Erythroblast (primary cell): ENCODE data around the gene POU6F2.

ENCODE experiments used
- GATA1 ChIP-seq: IDR thresholded peaks from 2 replicates; pipeline ENCODE4 v1.6.1; 2011; ENCODE audit warnings: low read depth, mild to moderate bottlenecking, control low read depth, low read length, moderate library complexity
- POLR2A ChIP-seq: IDR thresholded peaks from 2 replicates; pipeline ENCODE4 v1.6.1; 2011; ENCODE audit warnings: mild to moderate bottlenecking, low read length

GRCh38 chr7:38953971-38954370 is 23.7 kb upstream of the POU6F2 start:
- TF ChIP-seq POLR2A (no peak), GATA1 (no peak)
